NCI-H2171 (cell line): ENCODE results near the gene GNL1.

Source experiments
- DNase-seq: peaks from one replicate; lab custom pipeline; 2025; lab: John Stamatoyannopoulos, UW

Gene GNL1, protein sequence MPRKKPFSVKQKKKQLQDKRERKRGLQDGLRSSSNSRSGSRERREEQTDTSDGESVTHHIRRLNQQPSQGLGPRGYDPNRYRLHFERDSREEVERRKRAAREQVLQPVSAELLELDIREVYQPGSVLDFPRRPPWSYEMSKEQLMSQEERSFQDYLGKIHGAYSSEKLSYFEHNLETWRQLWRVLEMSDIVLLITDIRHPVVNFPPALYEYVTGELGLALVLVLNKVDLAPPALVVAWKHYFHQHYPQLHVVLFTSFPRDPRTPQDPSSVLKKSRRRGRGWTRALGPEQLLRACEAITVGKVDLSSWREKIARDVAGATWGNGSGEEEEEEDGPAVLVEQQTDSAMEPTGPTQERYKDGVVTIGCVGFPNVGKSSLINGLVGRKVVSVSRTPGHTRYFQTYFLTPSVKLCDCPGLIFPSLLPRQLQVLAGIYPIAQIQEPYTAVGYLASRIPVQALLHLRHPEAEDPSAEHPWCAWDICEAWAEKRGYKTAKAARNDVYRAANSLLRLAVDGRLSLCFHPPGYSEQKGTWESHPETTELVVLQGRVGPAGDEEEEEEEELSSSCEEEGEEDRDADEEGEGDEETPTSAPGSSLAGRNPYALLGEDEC

DNA sequence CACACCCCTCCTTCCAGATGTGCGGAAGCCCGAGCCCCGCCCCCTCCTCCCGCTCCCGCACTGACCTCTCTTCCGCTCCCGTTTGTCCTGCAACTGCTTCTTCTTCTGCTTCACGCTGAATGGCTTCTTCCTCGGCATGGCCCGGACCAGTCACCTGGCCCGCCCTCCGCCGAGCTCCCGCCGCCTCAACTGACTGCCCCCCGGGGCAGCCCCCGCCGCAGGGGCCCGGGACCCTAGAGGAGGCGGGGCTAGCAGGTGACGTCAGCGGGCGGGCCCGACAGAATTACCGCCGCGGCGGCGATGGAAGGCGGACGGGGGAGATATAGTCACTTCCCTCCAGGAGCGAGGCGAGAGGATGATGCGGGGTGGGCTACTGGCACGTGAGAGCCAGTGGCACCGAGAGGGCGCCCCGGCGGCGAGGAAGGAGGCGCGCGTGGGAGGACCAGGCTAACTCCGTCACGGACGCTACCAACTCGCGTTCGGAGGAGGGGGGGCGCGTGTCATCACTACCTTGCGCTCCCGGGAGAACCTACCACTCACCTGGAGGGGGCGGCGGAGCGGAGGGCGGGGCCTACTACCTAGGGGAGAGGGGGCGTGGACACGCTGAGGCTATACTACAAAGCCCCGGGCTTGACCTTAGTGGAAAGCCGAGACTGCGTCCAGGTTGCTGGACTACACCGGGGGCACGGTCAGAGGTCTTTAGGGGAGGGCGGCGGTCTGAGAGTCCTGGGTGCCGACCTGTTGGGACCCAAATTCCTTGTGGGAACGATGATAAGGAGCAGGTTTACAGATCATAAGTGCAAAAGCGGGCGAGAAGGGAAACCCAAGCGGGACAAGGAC, at the start of gene GNL1:
GNL1 (minus strand) TSS at position 424 of the 840 bp plus-strand sequence; CDS start at position 138, 286 bp downstream.
- DNase-seq = peak; percentile 93

DNA sequence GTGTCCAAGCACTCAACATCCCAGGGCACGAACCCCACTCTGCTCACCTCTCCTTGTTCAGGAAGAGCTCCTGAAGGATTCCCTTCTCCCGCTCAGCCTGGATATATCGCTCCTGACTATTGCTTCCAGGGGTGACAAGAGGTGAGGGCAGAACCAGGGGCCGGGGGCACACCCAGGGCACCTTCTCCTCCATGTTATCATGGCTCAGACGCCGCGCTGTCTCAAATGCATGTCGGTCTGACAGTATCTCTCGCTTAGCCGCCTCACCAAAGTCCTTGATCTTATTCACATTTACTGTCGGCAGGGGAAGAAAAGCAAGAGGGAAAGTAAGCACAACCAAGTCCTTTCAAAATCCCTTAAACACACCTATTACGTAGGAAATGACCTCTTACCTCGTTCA, 47.7 kb upstream of the GNL1 start:
- DNase-seq = no peak

DNA sequence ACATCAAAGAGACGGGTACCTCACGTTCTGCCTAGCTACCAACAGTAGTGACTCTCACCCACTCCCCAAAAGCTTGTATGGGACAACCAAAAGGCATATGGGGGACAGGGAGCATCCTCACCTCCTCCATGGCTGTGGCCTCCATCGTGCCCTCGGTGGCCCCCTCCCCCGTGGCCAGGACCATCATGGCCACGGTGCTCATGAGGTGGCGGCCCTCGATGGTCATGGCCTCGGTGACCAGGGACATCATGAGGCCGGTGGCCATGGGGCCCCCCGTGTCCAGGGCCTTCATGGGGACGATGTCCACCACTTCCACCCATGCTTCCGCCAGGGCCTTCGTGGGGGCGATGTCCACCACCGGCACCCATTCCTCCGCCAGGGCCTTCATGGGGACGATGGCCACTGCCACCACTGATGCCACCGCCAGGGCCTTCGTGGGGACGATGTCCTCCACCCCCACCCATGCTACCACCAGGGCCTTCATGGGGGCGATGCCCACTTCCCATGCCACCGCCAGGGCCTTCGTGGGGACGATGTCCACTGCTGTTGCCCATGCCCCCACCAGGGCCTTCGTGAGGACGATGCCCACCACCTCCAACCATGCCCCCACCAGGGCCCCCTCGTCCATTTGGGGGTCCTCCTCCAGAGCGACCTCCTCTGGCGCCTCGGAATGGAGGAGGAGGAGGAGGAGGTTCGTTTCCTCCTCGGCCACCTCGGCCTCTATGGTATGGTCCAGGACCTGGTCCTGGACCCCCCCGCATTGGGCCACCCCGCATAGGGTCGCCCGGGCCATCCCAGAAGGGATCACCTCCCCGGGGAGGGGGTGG, 45.7 kb upstream of the GNL1 start:
- no peak for DNase-seq

DNA sequence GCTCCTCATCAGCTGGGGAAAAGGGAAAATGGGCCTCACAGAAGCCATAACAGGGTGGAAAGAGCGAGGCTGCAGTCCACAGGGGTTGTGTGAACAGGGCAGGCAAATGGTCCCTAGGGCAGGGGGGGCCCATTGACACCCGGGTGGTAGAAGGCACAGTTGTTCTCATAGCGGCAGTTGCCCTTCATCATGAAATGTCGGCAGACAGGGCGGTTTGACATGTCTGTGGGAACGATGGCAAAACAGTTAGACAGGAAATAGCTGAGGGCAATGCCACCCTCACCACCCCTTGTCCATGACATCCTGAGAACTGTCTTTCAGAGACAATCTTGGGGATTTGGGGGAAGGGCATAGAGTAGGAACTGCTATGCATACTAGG, 45.1 kb upstream of the GNL1 start:
- no peak for DNase-seq

DNA sequence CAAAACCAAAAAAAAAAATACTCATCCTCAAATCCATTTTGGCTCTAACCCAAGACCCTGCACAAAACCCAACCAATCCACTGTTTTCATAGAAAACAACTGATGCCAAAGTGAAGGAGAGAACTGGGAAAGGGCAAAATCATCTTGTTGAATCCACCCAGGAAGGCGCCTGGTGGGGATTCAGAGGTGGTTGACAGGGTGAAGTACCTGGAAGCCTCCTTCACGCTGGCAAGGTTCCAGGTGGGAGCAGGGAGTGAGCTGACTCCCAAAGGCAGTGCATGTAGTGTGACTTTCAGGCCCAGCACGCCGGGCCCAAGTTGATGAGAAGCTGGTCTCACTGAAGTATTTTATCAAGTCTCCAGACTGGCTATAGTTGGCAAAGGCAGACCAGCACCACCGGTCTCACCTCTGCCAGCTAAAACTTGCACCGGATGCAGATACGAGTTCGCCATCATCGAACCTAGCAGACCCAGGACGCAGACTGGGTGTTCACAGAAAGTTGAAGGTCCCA, 44.2 kb upstream of the GNL1 start:
- no peak for DNase-seq

DNA sequence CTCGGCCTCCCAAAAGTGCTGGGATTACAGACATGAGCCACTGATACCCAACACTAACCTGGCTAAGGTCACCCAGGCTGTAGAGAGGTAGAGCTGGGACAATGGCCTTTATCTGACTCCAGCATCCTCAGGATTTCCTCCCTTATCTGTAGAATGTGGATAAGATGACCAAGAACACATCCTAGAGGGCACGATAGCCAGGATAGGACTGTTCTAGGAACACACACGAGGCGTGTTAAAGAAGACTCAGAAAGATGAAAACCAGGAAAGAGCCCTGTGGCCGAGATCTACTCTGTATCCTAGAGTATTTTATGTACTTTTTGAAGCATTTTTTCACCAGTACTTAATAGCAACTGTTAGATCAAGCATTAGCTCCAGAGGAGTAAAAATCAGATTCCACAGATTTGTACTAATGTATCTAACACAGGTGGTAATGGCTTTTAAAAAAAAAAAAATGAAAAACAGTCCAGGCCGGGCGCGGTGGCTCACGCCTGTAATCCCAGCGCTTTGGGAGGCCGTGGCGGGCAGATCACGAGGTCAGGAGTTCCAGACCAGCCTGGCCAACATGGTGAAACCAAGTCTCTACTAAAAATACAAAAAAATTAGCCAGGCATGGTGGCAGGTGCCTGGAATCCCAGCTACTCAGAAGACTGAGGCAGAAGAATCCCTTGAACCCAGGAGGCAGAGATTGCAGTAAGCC, 43.5 kb upstream of the GNL1 start:
- no peak for DNase-seq

DNA sequence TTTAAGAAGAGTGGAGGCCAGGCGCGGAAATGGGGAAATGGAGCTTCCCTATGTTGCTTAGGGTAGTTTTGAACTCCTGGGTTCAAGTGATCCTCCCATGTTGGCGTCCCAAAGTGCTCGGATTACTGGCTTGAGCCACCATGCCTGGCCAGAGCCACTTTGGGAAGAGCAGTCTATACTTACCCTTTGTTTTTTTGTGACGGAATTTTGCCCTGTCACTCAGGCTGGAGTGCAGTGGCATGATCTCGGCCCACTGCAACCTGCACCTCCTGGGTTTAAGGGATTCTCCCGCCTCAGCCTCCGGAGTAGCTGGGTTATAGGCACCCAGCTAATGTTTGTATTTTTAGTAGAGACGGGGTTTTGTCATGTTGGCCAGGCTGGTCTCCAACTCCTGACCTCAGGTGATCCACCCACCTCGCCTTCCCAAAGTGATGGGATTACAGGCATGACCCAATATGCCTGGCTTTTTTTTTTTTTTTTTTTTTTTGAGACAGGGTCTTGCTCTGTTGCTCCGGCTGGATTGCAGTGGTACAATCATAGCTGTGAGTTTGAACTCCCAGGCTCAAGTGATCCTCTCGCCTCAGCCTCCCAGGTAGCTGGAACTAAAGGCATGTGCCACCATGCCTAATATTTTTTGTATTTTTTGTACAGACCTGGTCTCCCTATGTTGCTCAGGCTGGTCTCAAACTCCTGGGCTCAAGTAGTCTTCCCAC, 42.8 kb upstream of the GNL1 start:
- no peak for DNase-seq

DNA sequence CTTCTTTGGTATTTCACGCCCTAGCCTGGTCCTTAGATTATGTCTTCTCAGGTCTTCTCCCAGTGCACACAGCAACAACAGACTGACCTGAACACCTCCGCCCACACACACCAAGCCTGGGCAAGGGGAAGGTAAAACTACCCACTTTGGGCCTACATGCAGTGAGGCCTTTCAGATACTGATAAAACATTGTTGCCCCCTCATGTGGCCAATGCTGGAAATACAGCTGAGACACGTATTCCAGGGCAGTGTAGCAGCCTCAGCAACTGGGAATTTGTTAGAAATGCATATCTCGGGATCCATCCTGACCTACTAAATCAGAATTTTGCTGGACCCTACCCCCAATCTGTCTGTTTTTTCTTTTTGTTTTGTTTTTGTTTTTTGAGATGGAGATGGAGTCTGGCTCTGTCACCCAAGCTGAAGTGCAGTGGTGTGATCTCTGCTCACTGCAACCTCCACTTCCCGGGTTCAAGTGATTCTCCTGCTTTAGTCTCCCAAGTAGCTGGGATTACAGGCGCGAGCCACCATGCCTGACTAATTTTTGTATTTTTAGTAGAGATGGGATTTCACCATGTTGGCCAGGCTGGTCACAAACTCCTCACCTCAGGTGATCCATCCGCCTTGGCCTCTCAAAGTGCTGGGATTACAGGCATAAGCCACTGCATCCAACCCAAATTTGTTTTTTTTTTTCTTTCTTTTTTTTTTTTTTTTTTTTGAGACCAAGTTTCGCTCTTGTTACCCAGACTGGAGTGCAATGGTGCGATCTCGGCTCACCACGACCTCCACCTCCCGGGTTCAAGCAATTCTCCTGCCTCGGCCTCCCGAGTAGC, 41.2 kb upstream of the GNL1 start:
- peak; percentile 36 for DNase-seq

DNA sequence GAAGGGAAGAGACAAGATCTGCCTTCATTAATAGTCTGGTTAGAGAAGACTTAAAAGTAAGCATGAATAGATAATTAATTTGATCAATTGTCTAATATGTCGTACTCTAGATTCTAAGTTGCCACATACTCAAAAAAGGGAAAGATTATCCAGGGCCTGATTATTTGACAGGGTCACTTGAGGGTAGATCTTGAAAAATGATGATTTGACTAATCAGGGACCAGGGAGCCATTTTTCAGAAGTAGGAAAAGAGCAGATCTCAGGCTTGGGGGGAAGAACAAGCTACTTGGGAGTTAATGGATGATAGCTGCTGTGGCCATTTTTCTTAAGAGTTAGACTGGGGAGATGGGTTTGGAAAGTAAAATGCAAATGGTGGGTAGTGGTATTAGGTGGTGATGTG, 36.0 kb upstream of the GNL1 start:
- DNase-seq = no peak

DNA sequence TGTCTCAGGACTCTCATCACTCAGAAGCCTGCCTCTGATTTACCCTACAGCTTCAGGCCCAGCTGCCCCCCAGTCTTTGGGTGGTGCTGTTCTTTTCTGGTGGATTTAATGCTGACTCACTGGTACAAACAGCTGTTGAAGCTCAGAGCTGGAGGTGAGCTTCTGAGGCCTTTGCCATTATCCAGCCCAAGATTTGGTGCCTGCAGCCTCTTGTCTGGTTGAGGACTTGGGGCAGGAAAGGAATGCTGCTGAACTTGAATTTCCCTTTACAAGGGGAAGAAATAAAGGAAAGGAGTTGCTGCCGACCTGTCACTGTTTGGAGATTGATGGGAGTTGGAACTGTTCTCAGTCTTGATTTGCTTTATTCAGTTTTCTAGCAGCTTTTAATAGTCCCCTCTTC, 34.7 kb upstream of the GNL1 start:
- no peak for DNase-seq

DNA sequence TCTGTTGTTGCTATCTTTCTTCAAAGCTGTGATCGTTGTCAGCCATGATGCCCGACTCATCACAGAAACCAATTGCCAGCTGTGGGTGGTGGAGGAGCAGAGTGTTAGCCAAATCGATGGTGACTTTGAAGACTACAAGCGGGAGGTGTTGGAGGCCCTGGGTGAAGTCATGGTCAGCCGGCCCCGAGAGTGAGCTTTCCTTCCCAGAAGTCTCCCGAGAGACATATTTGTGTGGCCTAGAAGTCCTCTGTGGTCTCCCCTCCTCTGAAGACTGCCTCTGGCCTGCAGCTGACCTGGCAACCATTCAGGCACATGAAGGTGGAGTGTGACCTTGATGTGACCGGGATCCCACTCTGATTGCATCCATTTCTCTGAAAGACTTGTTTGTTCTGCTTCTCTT, 34.2 kb upstream of the GNL1 start:
- no peak for DNase-seq

DNA sequence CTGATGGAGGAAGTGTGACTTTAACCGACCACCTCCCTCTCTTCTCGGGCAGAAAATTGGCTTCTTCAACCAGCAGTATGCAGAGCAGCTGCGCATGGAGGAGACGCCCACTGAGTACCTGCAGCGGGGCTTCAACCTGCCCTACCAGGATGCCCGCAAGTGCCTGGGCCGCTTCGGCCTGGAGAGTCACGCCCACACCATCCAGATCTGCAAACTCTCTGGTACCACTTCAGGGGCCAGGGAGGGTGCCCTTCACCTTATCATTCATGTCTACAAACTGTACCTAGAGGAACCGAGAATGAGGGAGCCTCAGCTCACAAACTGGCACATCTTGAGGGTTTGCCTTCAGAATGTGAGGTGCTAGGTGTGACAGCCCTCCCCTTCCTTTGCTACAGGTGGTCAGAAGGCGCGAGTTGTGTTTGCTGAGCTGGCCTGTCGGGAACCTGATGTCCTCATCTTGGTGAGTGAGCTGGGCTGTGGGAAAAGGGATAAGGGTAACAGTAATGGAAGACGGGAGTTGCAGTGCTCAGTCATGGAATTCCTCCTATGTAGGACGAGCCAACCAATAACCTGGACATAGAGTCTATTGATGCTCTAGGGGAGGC, 33.6 kb upstream of the GNL1 start:
- no peak for DNase-seq

DNA sequence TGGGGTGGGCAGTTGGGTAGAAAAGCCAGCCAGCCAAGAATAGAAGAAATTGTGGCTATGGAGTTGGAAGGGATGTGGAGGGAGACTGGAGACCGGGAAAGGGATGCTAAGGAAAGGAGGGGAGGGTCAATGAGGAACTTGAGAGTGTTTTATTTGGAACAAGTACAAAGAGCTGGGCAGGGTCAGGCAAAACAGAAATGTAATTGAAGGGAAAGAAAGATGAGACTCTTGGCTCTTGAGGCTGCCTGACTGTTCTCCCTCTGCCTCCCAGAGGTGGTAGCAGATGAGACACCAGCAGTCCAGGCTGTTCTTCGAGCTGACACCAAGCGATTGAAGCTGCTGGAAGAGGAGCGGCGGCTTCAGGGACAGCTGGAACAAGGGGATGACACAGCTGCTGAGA, 27.6 kb upstream of the GNL1 start:
- no peak for DNase-seq

DNA sequence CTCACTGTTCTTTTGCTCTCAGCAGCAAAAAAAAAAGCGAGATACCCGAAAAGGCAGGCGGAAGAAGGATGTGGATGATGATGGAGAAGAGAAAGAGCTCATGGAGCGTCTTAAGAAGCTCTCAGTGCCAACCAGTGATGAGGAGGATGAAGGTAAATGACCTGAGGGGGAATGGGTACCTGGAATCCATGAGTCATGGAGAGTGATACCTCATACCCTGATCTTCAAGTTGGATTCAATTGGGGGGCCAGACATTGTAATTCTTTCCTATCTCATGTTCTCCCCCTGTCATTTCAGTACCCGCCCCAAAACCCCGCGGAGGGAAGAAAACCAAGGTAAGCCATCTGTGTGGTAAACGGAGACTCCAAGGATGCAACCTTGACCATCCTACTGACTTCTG, 21.8 kb upstream of the GNL1 start:
- DNase-seq = no peak

DNA sequence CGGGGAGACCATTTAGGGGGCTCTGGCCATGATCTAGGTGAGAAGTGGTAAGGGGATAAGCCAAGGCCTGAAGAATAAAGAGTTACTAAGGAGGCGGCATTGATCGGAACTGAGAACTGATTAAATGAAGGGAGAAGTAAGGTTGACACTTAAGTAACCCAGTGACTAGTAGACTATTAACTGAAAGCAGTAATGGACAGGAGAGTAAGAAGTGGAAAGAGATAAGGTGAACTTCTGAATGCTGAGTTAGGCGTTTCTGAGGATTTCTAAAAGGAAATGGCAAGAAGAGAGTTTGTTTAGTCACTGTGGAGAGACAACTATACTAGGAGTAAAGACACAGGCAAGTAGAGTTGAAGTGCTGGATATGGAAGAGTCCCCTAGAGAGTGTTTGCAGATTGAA, 16.8 kb upstream of the GNL1 start:
- DNase-seq = no peak

DNA sequence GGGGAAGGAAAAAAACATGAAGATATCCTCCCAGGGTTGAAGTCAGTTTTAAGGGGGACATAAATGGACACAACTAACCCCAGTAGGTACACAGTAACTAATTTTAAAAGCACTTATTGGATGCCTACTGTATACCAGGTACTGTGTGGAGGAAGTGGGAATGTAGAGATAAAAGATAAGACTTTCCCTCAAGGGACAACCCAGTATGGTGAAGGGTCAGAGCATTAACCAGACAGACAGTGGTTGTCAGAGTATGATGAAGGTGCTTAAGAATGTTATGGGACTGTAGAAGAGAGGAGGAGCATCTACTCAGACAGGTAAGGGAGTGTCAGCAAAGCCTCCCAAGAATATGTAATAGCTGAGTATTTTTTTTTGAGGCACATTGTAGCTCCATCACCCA, 15.9 kb upstream of the GNL1 start:
- no peak for DNase-seq

DNA sequence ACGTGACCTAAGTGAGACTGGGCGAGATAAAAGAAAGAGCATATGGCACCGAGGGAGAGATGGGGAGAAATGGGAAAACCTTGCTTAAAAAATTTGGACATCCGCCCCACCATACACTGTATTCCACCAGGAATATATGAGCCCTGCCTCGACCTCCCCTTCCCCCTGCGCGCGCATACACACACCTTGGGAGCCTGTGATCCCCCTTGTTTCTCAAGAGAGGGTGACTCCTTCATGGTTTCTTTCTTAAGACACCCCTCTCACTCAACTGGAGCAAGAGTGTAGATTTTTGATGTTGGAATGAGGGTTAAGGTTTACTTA, 15.4 kb upstream of the GNL1 start:
- no peak for DNase-seq

DNA sequence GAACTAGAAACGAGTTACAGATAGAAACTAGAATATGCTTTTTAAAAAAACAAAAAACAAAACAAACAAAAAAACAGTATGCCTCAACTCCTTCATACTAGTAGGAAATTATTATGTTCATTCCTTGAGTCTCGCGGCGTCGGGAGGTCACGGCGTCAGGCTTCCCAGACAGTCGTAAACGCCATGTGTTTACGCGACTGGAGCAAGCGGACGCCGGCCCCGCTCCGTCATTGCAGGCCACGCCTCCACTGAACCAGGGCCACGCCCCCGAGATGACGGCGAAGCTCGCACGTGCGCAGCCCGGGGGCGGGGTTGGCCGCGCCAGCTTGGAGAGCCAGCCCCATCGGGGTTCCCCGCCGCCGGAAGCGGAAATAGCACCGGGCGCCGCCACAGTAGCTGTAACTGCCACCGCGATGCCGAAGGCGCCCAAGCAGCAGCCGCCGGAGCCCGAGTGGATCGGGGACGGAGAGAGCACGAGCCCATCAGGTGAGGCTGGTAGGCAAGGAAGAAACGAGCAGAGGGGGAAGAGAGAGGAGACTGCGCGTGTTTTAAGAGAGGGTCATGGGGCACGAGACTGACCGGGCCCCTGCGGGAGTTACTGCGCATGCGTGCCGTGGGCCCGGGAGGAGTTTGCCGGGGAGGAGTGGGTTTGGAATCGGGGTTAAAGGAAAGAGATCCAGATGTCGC, 14.9 kb upstream of the GNL1 start, which contains the start of gene ABCF1:
ABCF1 (plus strand) TSS at position 368 of the 687 bp plus-strand sequence; CDS start at position 414, 46 bp downstream.
- peak; percentile 95 for DNase-seq

DNA sequence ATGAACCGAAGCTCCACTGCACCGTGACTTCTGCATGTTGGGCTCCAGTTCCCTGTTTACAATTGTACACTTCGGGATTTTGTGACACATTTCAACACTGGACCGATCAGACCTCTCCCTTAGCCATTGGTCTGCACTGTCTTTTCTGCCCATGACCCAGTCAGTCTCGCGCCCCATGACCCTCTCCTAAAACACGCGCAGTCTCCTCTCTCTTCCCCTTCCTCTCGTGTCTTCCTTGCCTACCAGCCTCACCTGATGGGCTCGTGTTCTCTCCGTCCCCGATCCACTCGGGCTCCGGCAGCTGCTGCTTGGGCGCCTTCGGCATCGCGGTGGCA, 14.4 kb upstream of the GNL1 start:
- DNase-seq = no peak
